ENCODE data around the gene ATP6V0C. TPM values are rescaled to one million over a fixed set of nuclear protein-coding genes. Genes with fewer than 3 reads are reported as not detected.
A peak's percentile ranks its signal among the peaks of the same experiment; 100 is the strongest.

ATP6V0C gene
- total and polyA plus RNA-seq, 3 donors from 2014 or later, result 180 to 190 (median 182) TPM

DNA sequence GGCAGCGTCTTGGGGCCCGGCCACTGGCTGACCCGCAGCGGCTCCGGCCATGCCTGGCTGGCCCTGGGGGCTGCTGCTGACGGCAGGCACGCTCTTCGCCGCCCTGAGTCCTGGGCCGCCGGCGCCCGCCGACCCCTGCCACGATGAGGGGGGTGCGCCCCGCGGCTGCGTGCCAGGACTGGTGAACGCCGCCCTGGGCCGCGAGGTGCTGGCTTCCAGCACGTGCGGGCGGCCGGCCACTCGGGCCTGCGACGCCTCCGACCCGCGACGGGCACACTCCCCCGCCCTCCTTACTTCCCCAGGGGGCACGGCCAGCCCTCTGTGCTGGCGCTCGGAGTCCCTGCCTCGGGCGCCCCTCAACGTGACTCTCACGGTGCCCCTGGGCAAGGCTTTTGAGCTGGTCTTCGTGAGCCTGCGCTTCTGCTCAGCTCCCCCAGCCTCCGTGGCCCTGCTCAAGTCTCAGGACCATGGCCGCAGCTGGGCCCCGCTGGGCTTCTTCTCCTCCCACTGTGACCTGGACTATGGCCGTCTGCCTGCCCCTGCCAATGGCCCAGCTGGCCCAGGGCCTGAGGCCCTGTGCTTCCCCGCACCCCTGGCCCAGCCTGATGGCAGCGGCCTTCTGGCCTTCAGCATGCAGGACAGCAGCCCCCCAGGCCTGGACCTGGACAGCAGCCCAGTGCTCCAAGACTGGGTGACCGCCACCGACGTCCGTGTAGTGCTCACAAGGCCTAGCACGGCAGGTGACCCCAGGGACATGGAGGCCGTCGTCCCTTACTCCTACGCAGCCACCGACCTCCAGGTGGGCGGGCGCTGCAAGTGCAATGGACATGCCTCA is 41.9 kb upstream of the ATP6V0C start:
- no peak for DNase-seq
- 42 to 80% methylated on average over 9 to 61 of the region's 61 CpGs for WGBS, 2 donors
- H3K27ac ChIP-seq, result peak overlapping the region in 1 of 2 donors; percentile 24
- peaks cover 39% of the 10 kb centered on the region for H3K4me1 ChIP-seq
- no peak for TF ChIP-seq CTCF (IDR thresholded peaks at IDR 0.05)
- TF ChIP-seq POLR2A (IDR thresholded peaks at IDR 0.05), result no peak
- H3K36me3 ChIP-seq (ENCODE audit: low read depth, missing control alignments), result no peaks in the 10 kb centered on the region
- intact Hi-C loops (cut with DNase I; ENCODE audit: low total_unique reads), result no loop called here
- no peaks in the 10 kb centered on the region for H3K27me3 ChIP-seq
- no peaks in the 10 kb centered on the region for H3K9me3 ChIP-seq
- H3K4me3 ChIP-seq, result peak overlapping the region in 1 of 2 donors; percentile 26

DNA sequence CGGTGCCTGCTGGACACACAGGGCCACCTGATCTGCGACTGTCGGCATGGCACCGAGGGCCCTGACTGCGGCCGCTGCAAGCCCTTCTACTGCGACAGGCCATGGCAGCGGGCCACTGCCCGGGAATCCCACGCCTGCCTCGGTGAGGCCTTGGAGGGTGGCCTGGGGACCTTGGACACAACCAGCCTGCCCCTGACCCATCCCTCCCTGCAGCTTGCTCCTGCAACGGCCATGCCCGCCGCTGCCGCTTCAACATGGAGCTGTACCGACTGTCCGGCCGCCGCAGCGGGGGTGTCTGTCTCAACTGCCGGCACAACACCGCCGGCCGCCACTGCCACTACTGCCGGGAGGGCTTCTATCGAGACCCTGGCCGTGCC is 41.3 kb upstream of the ATP6V0C start:
- Histone ChIP-seq H3K9me3 (no peaks in the 10 kb centered on the region), H3K27me3 (no peaks in the 10 kb centered on the region), H3K27ac (no peak overlapping the region), H3K4me3 (no peak overlapping the region), H3K36me3 (ENCODE audit: low read depth, missing control alignments) (no peaks in the 10 kb centered on the region), H3K4me1 (peaks cover 39% of the 10 kb centered on the region)
- 87 to 97% methylated on average over 12 to 22 of the region's 27 CpGs for WGBS, 2 donors
- DNase-seq, result no peak
- no peak for TF ChIP-seq POLR2A (IDR thresholded peaks at IDR 0.05)
- no peak for TF ChIP-seq CTCF (IDR thresholded peaks at IDR 0.05)
- intact Hi-C loops (cut with DNase I; ENCODE audit: low total_unique reads), result no loop called here

DNA sequence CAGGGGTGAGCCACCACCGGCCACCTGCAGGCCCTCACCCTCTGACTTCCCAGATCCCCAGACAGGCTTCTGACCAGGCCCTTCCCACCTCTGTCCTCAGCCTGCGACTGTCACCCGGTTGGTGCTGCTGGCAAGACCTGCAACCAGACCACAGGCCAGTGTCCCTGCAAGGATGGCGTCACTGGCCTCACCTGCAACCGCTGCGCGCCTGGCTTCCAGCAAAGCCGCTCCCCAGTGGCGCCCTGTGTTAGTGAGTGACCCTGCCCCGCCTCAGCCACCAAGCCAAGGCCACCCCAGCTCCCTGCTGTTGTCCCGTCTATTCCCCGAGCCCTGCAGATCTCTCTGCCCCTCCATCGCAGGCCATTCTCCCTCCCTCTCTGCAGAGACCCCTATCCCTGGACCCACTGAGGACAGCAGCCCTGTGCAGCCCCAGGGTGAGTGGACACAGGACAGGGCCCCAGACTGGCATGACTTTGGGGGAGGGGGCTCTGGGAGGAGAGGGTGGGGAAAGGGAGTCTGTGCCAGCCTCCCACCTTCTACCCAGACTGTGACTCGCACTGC is 40.8 kb upstream of the ATP6V0C start:
- 74 to 90% methylated on average over 6 to 14 of the region's 14 CpGs for WGBS, 2 donors
- DNase-seq, result no peak
- H3K4me3 ChIP-seq, result no peak overlapping the region
- peaks cover 39% of the 10 kb centered on the region for H3K4me1 ChIP-seq
- no peaks in the 10 kb centered on the region for H3K36me3 ChIP-seq (ENCODE audit: low read depth, missing control alignments)
- H3K27ac ChIP-seq, result no peak overlapping the region
- TF ChIP-seq POLR2A (IDR thresholded peaks at IDR 0.05) (no peak), CTCF (IDR thresholded peaks at IDR 0.05) (no peak)
- H3K27me3 ChIP-seq, result no peaks in the 10 kb centered on the region
- H3K9me3 ChIP-seq, result no peaks in the 10 kb centered on the region
- intact Hi-C loops (cut with DNase I; ENCODE audit: low total_unique reads), result no loop called here

DNA sequence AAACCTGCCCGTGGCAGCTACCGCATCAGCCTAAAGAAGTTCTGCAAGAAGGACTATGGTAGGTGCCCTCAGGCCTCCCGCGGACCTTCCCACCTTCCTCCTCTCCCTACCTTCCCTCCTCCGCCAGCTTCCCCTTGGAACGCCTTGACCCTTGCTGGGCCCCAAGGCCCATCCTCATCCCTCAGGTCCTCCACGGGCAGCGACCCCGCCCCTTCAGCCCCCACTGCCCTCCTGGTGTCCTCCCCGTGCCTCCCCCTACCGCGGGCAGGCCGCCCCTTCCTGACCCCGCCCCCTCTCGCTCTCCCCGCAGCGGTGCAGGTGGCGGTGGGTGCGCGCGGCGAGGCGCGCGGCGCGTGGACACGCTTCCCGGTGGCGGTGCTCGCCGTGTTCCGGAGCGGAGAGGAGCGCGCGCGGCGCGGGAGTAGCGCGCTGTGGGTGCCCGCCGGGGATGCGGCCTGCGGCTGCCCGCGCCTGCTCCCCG is 40.3 kb upstream of the ATP6V0C start:
- H3K27me3 ChIP-seq, result no peaks in the 10 kb centered on the region
- intact Hi-C loops (cut with DNase I; ENCODE audit: low total_unique reads), result no loop called here
- H3K4me1 ChIP-seq, result peaks cover 34% of the 10 kb centered on the region

More for the DNA sequence above, 40.3 kb upstream of the ATP6V0C start:
- H3K4me3 ChIP-seq, result no peak overlapping the region
- 7 to 30% methylated on average over 11 to 33 of the region's 49 CpGs for WGBS, 2 donors
- no peak for TF ChIP-seq POLR2A (IDR thresholded peaks at IDR 0.05)
- TF ChIP-seq CTCF (IDR thresholded peaks at IDR 0.05), result no peak
- H3K27ac ChIP-seq, result no peak overlapping the region
- no peaks in the 10 kb centered on the region for H3K36me3 ChIP-seq (ENCODE audit: low read depth, missing control alignments)
- H3K9me3 ChIP-seq, result no peaks in the 10 kb centered on the region
- DNase-seq, result no peak

Measured in testis (tissue), 3 donors.